Measurements from ENCODE around the gene SETMAR.
A peak's percentile ranks its signal among the peaks of the same experiment; 100 is the strongest.
"Not testable (repeated sequence)": the region's sequence is repeated elsewhere in the genome, so short reads cannot be mapped to it uniquely, and the experiment has no call there.

Gene SETMAR

GRCh38 chr3:4310971-4311370 is 7.8 kb downstream of the SETMAR start:
- no peak for DNase-seq
- in situ Hi-C loops (cut with MboI; ENCODE audit: low pct_unique_long_range_greater_than_20kb, low sequenced_read_pairs) = no loop called here

GRCh38 chr3:4311496-4311895 is 8.3 kb downstream of the SETMAR start:
- in situ Hi-C loops (cut with MboI; ENCODE audit: low pct_unique_long_range_greater_than_20kb, low sequenced_read_pairs) = no loop called here
- no peak for DNase-seq

- in situ Hi-C loops (cut with MboI; ENCODE audit: low pct_unique_long_range_greater_than_20kb, low sequenced_read_pairs) = no loop called here
- DNase-seq = no peak
Observed at GRCh38 chr3:4313606-4314293, 10.6 kb downstream of the SETMAR start.

- DNase-seq = no peak
- in situ Hi-C loops (cut with MboI; ENCODE audit: low pct_unique_long_range_greater_than_20kb, low sequenced_read_pairs) = no loop called here
Observed at GRCh38 chr3:4314688-4315087, 11.5 kb downstream of the SETMAR start.

GRCh38 chr3:4320096-4320911 is 17.1 kb downstream of the SETMAR start:
- DNase-seq = no peak
- in situ Hi-C loops (cut with MboI; ENCODE audit: low pct_unique_long_range_greater_than_20kb, low sequenced_read_pairs) = no loop called here

GRCh38 chr3:4321732-4322131 is 18.6 kb downstream of the SETMAR start:
- DNase-seq = no peak
- in situ Hi-C loops (cut with MboI; ENCODE audit: low pct_unique_long_range_greater_than_20kb, low sequenced_read_pairs) = no loop called here

GRCh38 chr3:4322635-4323034 is 19.5 kb downstream of the SETMAR start:
- in situ Hi-C loops (cut with MboI; ENCODE audit: low pct_unique_long_range_greater_than_20kb, low sequenced_read_pairs) = no loop called here
- DNase-seq = peak; percentile 57

GRCh38 chr3:4323246-4324027 is 20.3 kb downstream of the SETMAR start:
- DNase-seq = no peak
- in situ Hi-C loops (cut with MboI; ENCODE audit: low pct_unique_long_range_greater_than_20kb, low sequenced_read_pairs) = no loop called here

GRCh38 chr3:4326868-4327267 is 23.7 kb downstream of the SETMAR start:
- in situ Hi-C loops (cut with MboI; ENCODE audit: low pct_unique_long_range_greater_than_20kb, low sequenced_read_pairs) = loop anchor here (25.0 kb wide), 1 partner anchor 285 kb away; no protein-coding TSS in a partner anchor

GRCh38 chr3:4329806-4330205 is 26.6 kb downstream of the SETMAR start:
- in situ Hi-C loops (cut with MboI; ENCODE audit: low pct_unique_long_range_greater_than_20kb, low sequenced_read_pairs) = loop anchor here (25.0 kb wide), 1 partner anchor 282 kb away; no protein-coding TSS in a partner anchor

More at GRCh38 chr3:4326868-4327267, 23.7 kb downstream of the SETMAR start:
- no peak for DNase-seq

GRCh38 chr3:4332111-4332510 is 28.9 kb downstream of the SETMAR start:
- no peak for DNase-seq
- in situ Hi-C loops (cut with MboI; ENCODE audit: low pct_unique_long_range_greater_than_20kb, low sequenced_read_pairs) = loop anchor here (25.0 kb wide), 1 partner anchor 280 kb away; no protein-coding TSS in a partner anchor

More at GRCh38 chr3:4329806-4330205, 26.6 kb downstream of the SETMAR start:
- not testable (repeated sequence) for DNase-seq

GRCh38 chr3:4332574-4332973 is 29.4 kb downstream of the SETMAR start:
- no peak for DNase-seq
- in situ Hi-C loops (cut with MboI; ENCODE audit: low pct_unique_long_range_greater_than_20kb, low sequenced_read_pairs) = loop anchor here (25.0 kb wide), 1 partner anchor 280 kb away; no protein-coding TSS in a partner anchor

GRCh38 chr3:4332991-4333390 is 29.8 kb downstream of the SETMAR start:
- in situ Hi-C loops (cut with MboI; ENCODE audit: low pct_unique_long_range_greater_than_20kb, low sequenced_read_pairs) = loop anchor here (25.0 kb wide), 1 partner anchor 279 kb away; no protein-coding TSS in a partner anchor

GRCh38 chr3:4334548-4334947 is 31.4 kb downstream of the SETMAR start:
- in situ Hi-C loops (cut with MboI; ENCODE audit: low pct_unique_long_range_greater_than_20kb, low sequenced_read_pairs) = loop anchor here (25.0 kb wide), 1 partner anchor 278 kb away; no protein-coding TSS in a partner anchor

More at GRCh38 chr3:4332991-4333390, 29.8 kb downstream of the SETMAR start:
- DNase-seq = no peak

GRCh38 chr3:4335840-4336562 is 32.8 kb downstream of the SETMAR start:
- no peak for DNase-seq
- in situ Hi-C loops (cut with MboI; ENCODE audit: low pct_unique_long_range_greater_than_20kb, low sequenced_read_pairs) = loop anchor here (25.0 kb wide), 1 partner anchor 276 kb away; no protein-coding TSS in a partner anchor

More at GRCh38 chr3:4334548-4334947, 31.4 kb downstream of the SETMAR start:
- DNase-seq = no peak

- in situ Hi-C loops (cut with MboI; ENCODE audit: low pct_unique_long_range_greater_than_20kb, low sequenced_read_pairs) = loop anchor here (25.0 kb wide), 1 partner anchor 275 kb away; no protein-coding TSS in a partner anchor
Observed at GRCh38 chr3:4336850-4337546, 33.8 kb downstream of the SETMAR start.

GRCh38 chr3:4338751-4339150 is 35.6 kb downstream of the SETMAR start:
- DNase-seq = no peak
- in situ Hi-C loops (cut with MboI; ENCODE audit: low pct_unique_long_range_greater_than_20kb, low sequenced_read_pairs) = loop anchor here (25.0 kb wide), 1 partner anchor 274 kb away; no protein-coding TSS in a partner anchor

More at GRCh38 chr3:4336850-4337546, 33.8 kb downstream of the SETMAR start:
- no peak for DNase-seq

- in situ Hi-C loops (cut with MboI; ENCODE audit: low pct_unique_long_range_greater_than_20kb, low sequenced_read_pairs) = loop anchor here (25.0 kb wide), 1 partner anchor 272 kb away; no protein-coding TSS in a partner anchor
Observed at GRCh38 chr3:4340077-4340410, 36.9 kb downstream of the SETMAR start.

More at GRCh38 chr3:4340077-4340410, 36.9 kb downstream of the SETMAR start:
- no peak for DNase-seq

All from KBM-7 (cell line).